AG09309 (cell line): ENCODE data around the gene HSD17B2.
A peak's percentile ranks its signal among the peaks of the same experiment; 100 is the strongest.

Experiments
- DNase-seq: peaks from one replicate; pipeline ENCODE4 v3.0.0-alpha.2; 2010; ENCODE audit warnings: low read depth
- H3K4me3 ChIP-seq: 2 replicates; pipeline ENCODE4 v1.5.1; 2011; ENCODE audit warnings: mild to moderate bottlenecking, low read depth, low read length, moderate library complexity; ENCODE audit not compliant: control insufficient read depth
- CTCF ChIP-seq: IDR thresholded peaks from 2 replicates; pipeline ENCODE4 v1.5.1; 2011; ENCODE audit warnings: mild to moderate bottlenecking, low read depth, low read length, inconsistent platforms; ENCODE audit not compliant: insufficient read depth, control insufficient read depth; ENCODE audit errors: missing control alignments

Gene HSD17B2

GRCh38 chr16:82037666-82038065 lies 2.6 kb downstream of the HSD17B2 start:
- no peak overlapping the region for H3K4me3 ChIP-seq
- DNase-seq: no peak
- TF ChIP-seq CTCF: no peak

GRCh38 chr16:82040296-82040695 lies 5.2 kb downstream of the HSD17B2 start:
- no peak for TF ChIP-seq CTCF
- H3K4me3 ChIP-seq: no peak overlapping the region
- no peak for DNase-seq

- DNase-seq: no peak
- H3K4me3 ChIP-seq: no peak overlapping the region
- TF ChIP-seq CTCF: no peak
These were observed 6.5 kb downstream of the HSD17B2 start for GRCh38 chr16:82041542-82041941.

GRCh38 chr16:82042144-82042543 lies 7.1 kb downstream of the HSD17B2 start:
- no peak for TF ChIP-seq CTCF
- no peak overlapping the region for H3K4me3 ChIP-seq
- no peak for DNase-seq

- TF ChIP-seq CTCF: no peak
- no peak overlapping the region for H3K4me3 ChIP-seq
- no peak for DNase-seq
These were observed 7.8 kb downstream of the HSD17B2 start for GRCh38 chr16:82042846-82043245.

GRCh38 chr16:82043680-82044584 lies 8.9 kb downstream of the HSD17B2 start:
- H3K4me3 ChIP-seq: no peak overlapping the region
- peak; percentile 63 for DNase-seq
- no peak for TF ChIP-seq CTCF
